Brain microvascular endothelial cell (primary cell): ENCODE data around the gene EHBP1L1.

ENCODE experiments used
- DNase-seq: peaks from one replicate; pipeline ENCODE4 v3.0.0-alpha.2; 2020
- H3K27ac ChIP-seq: fragments of 250-450 bp; sonication (Bioruptor Pico); 2 replicates; pipeline ENCODE4 v1.5.1; 2020; ENCODE audit warnings: mild to moderate bottlenecking, moderate library complexity
- H3K27me3 ChIP-seq: fragments of 250-450 bp; sonication (Bioruptor Pico); replicated peaks from 2 replicates; pipeline ENCODE4 v1.5.1; 2020; ENCODE audit warnings: mild to moderate bottlenecking
- H3K36me3 ChIP-seq: fragments of 250-450 bp; sonication (Bioruptor Pico); replicated peaks from 2 replicates; pipeline ENCODE4 v1.5.1; 2020; ENCODE audit warnings: mild to moderate bottlenecking
- H3K4me3 ChIP-seq: 2 replicates; pipeline ENCODE4 v1.5.1; 2011; ENCODE audit warnings: low read depth, mild to moderate bottlenecking, control low read depth, low read length, moderate library complexity
- CTCF ChIP-seq: IDR thresholded peaks from 2 replicates; pipeline ENCODE4 v1.5.1; 2011; ENCODE audit warnings: low read depth, mild to moderate bottlenecking, moderate library complexity, low read length, control low read depth, inconsistent platforms; ENCODE audit errors: missing control alignments
- in situ Hi-C: cut with HindIII; loops from 2 replicates; pipeline ENCODE4 v1.10.0; 2017; ENCODE audit warnings: low sequenced_read_pairs, low pct_ligation_motif_present

Gene EHBP1L1

GRCh38 chr11:65574109-65574810 is 1.6 kb upstream of the EHBP1L1 start:
- TF ChIP-seq CTCF: peak; percentile 62

GRCh38 chr11:65574811-65575567 is 864 bp upstream of the EHBP1L1 start:
- Histone ChIP-seq H3K27ac (peak overlapping the region; percentile 40), H3K4me3 (peak overlapping the region; percentile 35), H3K36me3 (peaks cover 8% of the 10 kb centered on the region), H3K27me3 (no peaks in the 10 kb centered on the region)
- in situ Hi-C loops: no loop called here
- TF ChIP-seq CTCF: no peak
- DNase-seq: no peak

More at GRCh38 chr11:65574109-65574810, 1.6 kb upstream of the EHBP1L1 start:
- Histone ChIP-seq H3K27ac (peak overlapping the region; percentile 40), H3K36me3 (peaks cover 4% of the 10 kb centered on the region), H3K27me3 (no peaks in the 10 kb centered on the region), H3K4me3 (peak overlapping the region; percentile 73)
- peak; percentile 88 for DNase-seq
- in situ Hi-C loops: no loop called here

GRCh38 chr11:65576232-65576866 is 496 bp downstream of the EHBP1L1 start:
- no peak for DNase-seq
- no peak for TF ChIP-seq CTCF
- Histone ChIP-seq H3K4me3 (peak overlapping the region; percentile 58), H3K27me3 (no peaks in the 10 kb centered on the region), H3K36me3 (peaks cover 16% of the 10 kb centered on the region), H3K27ac (peak overlapping the region; percentile 13)
- in situ Hi-C loops: no loop called here

GRCh38 chr11:65576867-65577755 is 1.3 kb downstream of the EHBP1L1 start:
- H3K36me3 ChIP-seq: peaks cover 19% of the 10 kb centered on the region
- DNase-seq: no peak

More at GRCh38 chr11:65576867-65577755, 1.3 kb downstream of the EHBP1L1 start:
- Histone ChIP-seq H3K4me3 (peak overlapping the region; percentile 58), H3K27me3 (no peaks in the 10 kb centered on the region), H3K27ac (no peak overlapping the region)
- no peak for TF ChIP-seq CTCF
- in situ Hi-C loops: no loop called here
